NCI-H446 (cell line): ENCODE results near the gene IL1F10.

Experiments used
- DNase-seq, 2 experiments: peaks; one replicate each; lab custom pipeline; 2025; lab: John Stamatoyannopoulos, UW

Gene IL1F10

DNA sequence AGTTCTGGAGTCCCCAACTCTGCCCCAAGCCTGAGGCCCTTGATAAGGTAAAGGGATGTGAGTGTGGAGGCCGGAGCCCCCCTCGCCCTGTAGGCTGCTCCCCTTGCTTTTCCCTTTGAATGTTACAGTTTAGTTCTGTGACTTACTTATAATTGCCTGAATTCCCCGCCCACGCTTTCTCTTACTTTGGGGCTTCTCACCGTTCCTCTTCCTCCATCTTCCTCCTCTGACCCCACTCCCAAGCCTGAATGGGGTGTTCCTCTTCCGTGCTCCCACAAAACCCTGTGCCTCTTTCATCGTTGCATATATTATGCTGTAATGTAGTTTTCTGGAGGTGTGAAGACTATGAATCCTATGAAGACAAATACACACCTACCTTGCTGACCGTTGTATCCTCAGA lies 44.7 kb downstream of the IL1F10 start:
- no peak for DNase-seq

DNA sequence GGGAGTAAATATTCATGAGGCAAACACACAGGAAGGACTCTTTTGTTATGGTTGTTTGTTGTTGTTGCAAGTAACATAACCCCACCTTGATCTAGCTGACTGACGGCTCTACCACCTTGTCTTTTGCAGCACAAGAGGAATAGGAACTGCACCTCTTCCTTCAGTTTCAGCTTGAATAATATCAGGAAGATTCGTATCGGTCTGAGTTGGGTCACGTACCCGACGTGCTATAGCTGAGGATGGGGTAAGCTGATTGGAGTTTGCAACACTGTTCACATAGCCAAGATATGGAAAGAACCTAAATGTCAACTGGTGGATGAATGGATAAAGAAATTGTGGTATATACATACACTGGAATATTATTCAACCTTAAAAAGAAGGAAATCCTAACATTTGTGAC lies 45.1 kb downstream of the IL1F10 start:
- no peak for DNase-seq

- no peak for DNase-seq
Observed at GRCh38 chr2:113113807-113114206, 46.0 kb downstream of the IL1F10 start.

DNA sequence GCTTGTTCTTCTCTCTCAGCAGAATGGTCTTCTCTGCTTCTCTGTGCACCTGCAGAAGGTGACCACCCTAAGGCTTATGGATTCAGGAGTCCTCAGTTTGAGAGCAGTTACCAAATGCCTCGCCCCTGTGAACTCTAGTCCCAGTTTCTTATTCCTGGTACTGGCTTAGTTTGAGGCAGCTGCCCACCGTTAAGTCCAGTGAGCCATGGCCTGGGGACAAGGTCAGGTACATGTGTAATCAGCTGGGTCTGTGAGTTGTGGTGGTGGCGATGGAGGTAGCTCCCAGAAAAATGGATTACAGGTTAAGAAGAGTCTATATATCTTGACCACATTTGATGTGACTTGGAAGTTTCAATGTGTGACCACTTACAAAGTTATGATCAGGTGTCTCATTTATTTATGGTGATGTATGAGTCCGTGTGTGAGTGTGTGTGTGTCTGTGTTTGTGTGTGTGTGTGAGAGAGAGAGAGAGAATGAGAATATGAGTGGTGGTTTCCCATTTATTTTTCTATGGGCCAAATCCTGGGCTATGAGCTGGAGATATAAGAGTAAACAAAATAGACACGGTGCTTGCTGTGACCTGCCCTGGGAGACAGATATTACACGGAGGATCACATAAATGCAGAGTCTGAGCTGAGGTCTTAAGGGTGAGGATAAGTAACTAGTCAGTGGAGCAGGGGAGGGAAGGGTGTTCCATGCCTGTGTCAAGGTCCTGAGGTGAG lies 46.6 kb downstream of the IL1F10 start:
- DNase-seq = no peak

DNA sequence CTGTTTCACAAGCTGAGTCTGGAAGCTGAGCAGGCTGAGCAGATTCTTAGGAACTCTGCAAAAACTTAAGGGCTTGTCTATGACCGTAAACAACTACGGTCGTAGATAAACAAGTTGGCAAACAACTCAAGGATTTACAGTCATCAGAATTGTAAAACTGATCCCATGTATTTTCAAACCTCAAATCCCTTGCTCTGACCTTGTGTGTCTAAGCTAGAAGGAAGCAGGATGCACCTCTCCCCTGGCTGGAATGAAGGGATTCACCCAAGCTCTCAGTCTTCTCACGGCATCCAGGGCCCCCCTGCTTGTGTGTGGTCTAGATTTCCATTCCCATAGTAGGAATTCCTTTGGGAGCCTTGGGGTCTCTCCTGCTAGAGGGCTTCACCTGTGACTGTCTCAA lies 47.2 kb downstream of the IL1F10 start:
- DNase-seq = no peak

DNA sequence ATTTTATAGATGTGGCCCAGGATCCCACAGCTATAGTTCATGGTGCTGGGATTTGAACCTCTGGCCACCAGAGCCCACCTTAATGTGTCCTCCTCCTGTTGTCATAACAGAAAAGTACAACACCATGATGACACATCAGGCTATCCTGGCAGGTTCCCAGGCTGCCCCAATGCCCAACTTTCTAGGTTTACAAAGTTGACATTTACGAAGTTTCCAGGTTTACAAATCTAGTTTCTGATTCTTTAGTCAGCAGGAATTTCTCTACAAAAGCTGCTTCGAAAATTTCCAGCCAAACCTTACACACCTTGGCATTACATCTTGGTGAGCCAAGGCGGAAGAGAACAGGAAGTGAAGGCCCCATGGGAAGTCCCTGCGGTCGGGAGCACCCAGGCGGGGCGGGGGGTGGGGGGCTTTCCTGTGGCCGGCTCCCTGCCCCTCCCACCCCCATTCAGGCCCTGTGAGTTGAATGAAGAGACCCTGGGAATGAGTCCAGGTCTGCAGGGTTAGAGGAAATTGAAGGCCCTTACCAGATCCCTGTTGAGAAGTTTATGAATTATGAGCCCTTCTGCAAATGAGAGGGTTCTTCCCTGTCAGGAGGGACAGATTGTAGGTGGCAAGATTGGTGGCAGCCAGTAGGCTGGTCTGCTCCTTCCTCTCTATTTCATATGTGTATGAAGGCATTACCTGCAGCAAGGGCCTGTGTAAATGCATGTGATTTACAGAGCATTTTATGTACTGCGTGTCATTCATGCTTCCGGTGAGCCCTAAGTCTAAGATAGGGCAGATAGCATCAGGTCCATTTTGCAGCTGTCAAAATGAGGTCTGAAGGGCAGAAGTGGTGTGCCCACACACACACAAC lies 48.6 kb downstream of the IL1F10 start:
- DNase-seq = no peak

GRCh38 chr2:113117541-113118262 lies 49.9 kb downstream of the IL1F10 start:
- DNase-seq = peak in 1 of 2 experiments; percentile 37

GRCh38 chr2:113118263-113118657 lies 50.5 kb downstream of the IL1F10 start:
- no peak for DNase-seq

GRCh38 chr2:113119111-113119510 lies 51.3 kb downstream of the IL1F10 start:
- DNase-seq = no peak

DNA sequence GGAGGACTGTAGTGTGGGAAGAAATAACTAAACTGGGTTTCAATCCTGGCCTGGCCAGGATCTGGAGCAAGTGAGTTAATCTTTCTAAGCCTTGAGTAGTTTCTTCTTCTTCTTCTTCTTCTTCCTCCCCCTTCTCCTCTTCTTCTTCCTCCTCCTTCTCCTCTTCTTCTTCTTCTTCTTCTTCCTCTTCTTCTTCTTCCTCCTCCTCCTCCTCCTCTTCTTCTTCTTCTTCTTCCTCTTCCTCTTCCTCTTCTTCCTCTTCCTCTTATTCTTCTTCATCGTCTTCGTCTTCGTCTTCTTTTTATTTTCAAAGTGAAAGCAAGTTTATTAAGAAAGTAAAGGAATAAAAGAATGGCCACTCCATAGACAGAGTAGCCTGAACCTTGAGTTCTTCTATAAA lies 53.1 kb downstream of the IL1F10 start:
- no peak for DNase-seq

GRCh38 chr2:113122364-113122763 lies 54.6 kb downstream of the IL1F10 start:
- DNase-seq = no peak

GRCh38 chr2:113123726-113124125 lies 56.0 kb downstream of the IL1F10 start:
- DNase-seq = no peak

- no peak for DNase-seq
Observed at GRCh38 chr2:113124181-113124961, 56.6 kb downstream of the IL1F10 start.
